Activated T-helper 2 cell treated with anti-CD3 and anti-CD28 coated beads, Interferon-gamma antibody, Interleukin-2, Interleukin-4, amounts not matched to agents 10 μg/mL and 5 μg/mL and 100 μg/mL, durations not matched to agents 14 hours and 24 hours and 36 hours (primary cell): Measurements from ENCODE around the gene TMEM53. TPM values are rescaled to one million over a fixed set of nuclear protein-coding genes. Genes with fewer than 3 reads are reported as not detected.

Source experiments
- DNase-seq: peaks from one replicate; pipeline ENCODE4 v3.0.0; 2021; ENCODE audit warnings: low spot score
- H3K27ac Mint-ChIP-seq: one replicate; pipeline ENCODE4 v1.8.0; 2021; ENCODE audit warnings: mixed read lengths
- H3K27me3 Mint-ChIP-seq: one replicate; pipeline ENCODE4 v1.8.0; 2021; ENCODE audit warnings: low read depth, mixed read lengths
- H3K36me3 Mint-ChIP-seq: one replicate; pipeline ENCODE4 v1.8.0; 2021; ENCODE audit warnings: low read depth, mixed read lengths
- H3K4me1 Mint-ChIP-seq: one replicate; pipeline ENCODE4 v1.8.0; 2021; ENCODE audit warnings: low read depth, mixed read lengths
- H3K4me3 Mint-ChIP-seq: one replicate; pipeline ENCODE4 v1.8.0; 2021; ENCODE audit warnings: low read depth, mild to moderate bottlenecking, moderate library complexity, mixed read lengths
- H3K9me3 Mint-ChIP-seq: one replicate; pipeline ENCODE4 v1.8.0; 2021; ENCODE audit warnings: mixed read lengths
- intact Hi-C: fragments of 100-400 bp; cut with micrococcal nuclease; formaldehyde crosslinking; loops from one replicate; pipeline ENCODE4 v1.15.1; 2023
- total RNA-seq: library from RNA; stranded (reverse); gene quantifications from 2 replicates; pipeline ENCODE4 v1.2.3, GENCODE V29; 2022

TMEM53 gene
- total RNA-seq, 1 donor from 2014 or later, result 6.7 TPM

GRCh38 chr1:44647896-44648295, 26.4 kb downstream of the TMEM53 start:
- H3K27ac Mint-ChIP-seq, result no peak overlapping the region
- intact Hi-C loops, result no loop called here

DNA sequence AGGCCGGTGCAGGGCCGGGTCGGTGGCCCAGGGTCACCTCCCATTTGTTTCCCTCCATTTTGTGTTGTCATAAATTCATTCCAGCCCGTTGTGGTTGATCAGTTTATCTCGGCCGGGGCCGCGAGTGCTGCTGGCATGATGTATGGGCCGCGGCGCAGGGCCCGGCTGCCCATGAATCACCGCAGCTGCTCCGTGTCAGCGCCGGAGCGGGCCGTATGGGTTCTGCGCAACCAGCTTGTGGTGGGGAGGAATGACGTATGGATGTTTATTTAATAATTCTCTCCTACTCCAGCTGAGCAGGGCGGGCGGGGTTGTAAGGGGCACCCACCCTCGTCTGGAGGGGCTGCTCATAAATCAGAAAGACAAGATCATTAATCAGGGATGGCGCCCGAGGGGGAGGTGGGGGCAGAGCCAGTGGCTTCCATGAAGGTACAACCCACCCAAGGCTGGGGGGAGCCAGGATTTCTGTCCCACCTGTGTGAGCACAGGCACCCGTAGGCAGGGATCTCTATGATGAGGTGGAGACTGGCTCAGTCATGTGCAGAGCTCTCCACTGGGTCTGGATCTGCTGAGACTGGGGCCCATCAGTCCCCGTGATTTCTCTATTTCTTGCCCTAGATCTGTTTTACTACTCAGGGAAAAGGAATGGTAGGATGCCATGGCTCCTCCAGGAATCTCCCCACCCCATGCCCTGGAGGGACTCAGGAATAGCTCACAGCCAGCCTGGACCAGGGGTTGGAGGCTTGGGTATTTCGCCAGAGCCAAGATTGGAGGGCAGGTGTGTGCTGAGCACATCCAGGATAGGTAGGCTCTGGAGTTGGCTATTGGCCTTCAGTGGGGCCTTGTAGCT, 27.8 kb downstream of the TMEM53 start:
- Mint-ChIP-seq H3K27me3 (no peaks in the 10 kb centered on the region), H3K4me3 (no peak overlapping the region), H3K4me1 (no peaks in the 10 kb centered on the region), H3K27ac (no peak overlapping the region), H3K36me3 (peaks cover 58% of the 10 kb centered on the region), H3K9me3 (no peaks in the 10 kb centered on the region)
- intact Hi-C loops, result no loop called here
- no peak for DNase-seq

More at GRCh38 chr1:44647896-44648295, 26.4 kb downstream of the TMEM53 start:
- Mint-ChIP-seq H3K27me3 (no peaks in the 10 kb centered on the region), H3K4me3 (no peak overlapping the region), H3K4me1 (no peaks in the 10 kb centered on the region), H3K9me3 (no peaks in the 10 kb centered on the region), H3K36me3 (peaks cover 50% of the 10 kb centered on the region)
- DNase-seq, result no peak

DNA sequence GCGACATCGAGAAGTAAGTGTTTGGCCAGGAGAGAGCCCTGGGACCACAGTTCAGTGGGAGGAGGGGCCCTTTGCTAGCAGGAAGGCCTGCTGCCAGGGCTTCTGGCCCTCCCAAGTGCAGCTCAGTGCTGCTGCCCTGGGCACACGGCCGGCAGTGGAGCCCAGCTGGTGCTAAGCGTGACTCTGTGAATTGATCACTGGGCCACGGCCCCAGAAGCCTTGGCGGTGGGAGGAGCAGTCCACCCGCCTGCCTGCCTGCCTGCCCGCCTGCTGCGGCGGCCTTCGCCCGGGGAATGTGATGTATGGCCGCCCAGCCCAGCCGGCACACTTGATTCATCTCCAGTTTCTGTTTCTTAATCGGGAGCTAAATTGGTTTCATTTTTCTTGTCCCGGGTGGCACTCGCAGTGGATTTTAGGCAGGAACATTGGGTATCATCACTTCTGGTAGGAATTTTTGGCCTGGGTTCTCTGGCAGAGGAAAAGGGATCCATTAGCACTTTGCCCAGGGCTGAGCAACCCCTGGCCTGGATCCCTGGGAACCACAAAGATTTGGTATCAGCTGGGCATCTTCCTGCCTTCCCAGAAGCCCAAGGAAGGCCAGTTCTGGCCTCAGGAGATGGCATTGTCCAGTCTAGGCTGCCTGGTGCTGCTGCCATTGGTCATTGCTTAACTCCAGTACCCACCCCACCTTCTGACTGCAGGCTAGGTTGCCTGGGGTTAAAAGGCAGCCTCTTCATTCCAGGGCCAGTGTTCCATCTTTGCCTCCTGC, 28.6 kb downstream of the TMEM53 start:
- no peaks in the 10 kb centered on the region for H3K4me1 Mint-ChIP-seq
- DNase-seq, result no peak
- H3K36me3 Mint-ChIP-seq, result peaks cover 59% of the 10 kb centered on the region
- H3K4me3 Mint-ChIP-seq, result no peak overlapping the region
- intact Hi-C loops, result no loop called here
- H3K27ac Mint-ChIP-seq, result no peak overlapping the region
- H3K27me3 Mint-ChIP-seq, result no peaks in the 10 kb centered on the region
- H3K9me3 Mint-ChIP-seq, result no peaks in the 10 kb centered on the region

- Mint-ChIP-seq H3K4me1 (no peaks in the 10 kb centered on the region), H3K27me3 (no peaks in the 10 kb centered on the region), H3K27ac (no peak overlapping the region), H3K36me3 (peaks cover 53% of the 10 kb centered on the region), H3K9me3 (no peaks in the 10 kb centered on the region), H3K4me3 (no peak overlapping the region)
- DNase-seq, result no peak
- intact Hi-C loops, result no loop called here
Observed at GRCh38 chr1:44644806-44645205, 29.5 kb downstream of the TMEM53 start.

GRCh38 chr1:44643721-44644334, 30.5 kb downstream of the TMEM53 start:
- H3K27ac Mint-ChIP-seq, result no peak overlapping the region
- no peak for DNase-seq
- no peaks in the 10 kb centered on the region for H3K4me1 Mint-ChIP-seq
- H3K27me3 Mint-ChIP-seq, result no peaks in the 10 kb centered on the region
- peaks cover 50% of the 10 kb centered on the region for H3K36me3 Mint-ChIP-seq
- intact Hi-C loops, result no loop called here
- no peak overlapping the region for H3K4me3 Mint-ChIP-seq
- no peaks in the 10 kb centered on the region for H3K9me3 Mint-ChIP-seq

GRCh38 chr1:44642925-44643324, 31.4 kb downstream of the TMEM53 start:
- no peaks in the 10 kb centered on the region for H3K9me3 Mint-ChIP-seq

GRCh38 chr1:44642255-44642654, 32.0 kb downstream of the TMEM53 start:
- DNase-seq, result no peak
- H3K27ac Mint-ChIP-seq, result no peak overlapping the region
- no peaks in the 10 kb centered on the region for H3K9me3 Mint-ChIP-seq
- no peak overlapping the region for H3K4me3 Mint-ChIP-seq
- no peaks in the 10 kb centered on the region for H3K27me3 Mint-ChIP-seq
- intact Hi-C loops, result no loop called here
- peaks cover 56% of the 10 kb centered on the region for H3K36me3 Mint-ChIP-seq
- H3K4me1 Mint-ChIP-seq, result no peaks in the 10 kb centered on the region

More at GRCh38 chr1:44642925-44643324, 31.4 kb downstream of the TMEM53 start:
- intact Hi-C loops, result no loop called here
- H3K4me3 Mint-ChIP-seq, result no peak overlapping the region
- no peaks in the 10 kb centered on the region for H3K4me1 Mint-ChIP-seq
- H3K36me3 Mint-ChIP-seq, result peaks cover 52% of the 10 kb centered on the region
- H3K27me3 Mint-ChIP-seq, result no peaks in the 10 kb centered on the region
- no peak overlapping the region for H3K27ac Mint-ChIP-seq
- no peak for DNase-seq

GRCh38 chr1:44641126-44642102, 32.9 kb downstream of the TMEM53 start:
- H3K4me3 Mint-ChIP-seq, result no peak overlapping the region
- H3K27me3 Mint-ChIP-seq, result no peaks in the 10 kb centered on the region
- intact Hi-C loops, result no loop called here
- peaks cover 62% of the 10 kb centered on the region for H3K36me3 Mint-ChIP-seq
- H3K27ac Mint-ChIP-seq, result no peak overlapping the region
- DNase-seq, result no peak
- no peaks in the 10 kb centered on the region for H3K4me1 Mint-ChIP-seq
- no peaks in the 10 kb centered on the region for H3K9me3 Mint-ChIP-seq

GRCh38 chr1:44640200-44640853, 34.0 kb downstream of the TMEM53 start:
- no peak overlapping the region for H3K4me3 Mint-ChIP-seq
- peaks cover 72% of the 10 kb centered on the region for H3K36me3 Mint-ChIP-seq

DNA sequence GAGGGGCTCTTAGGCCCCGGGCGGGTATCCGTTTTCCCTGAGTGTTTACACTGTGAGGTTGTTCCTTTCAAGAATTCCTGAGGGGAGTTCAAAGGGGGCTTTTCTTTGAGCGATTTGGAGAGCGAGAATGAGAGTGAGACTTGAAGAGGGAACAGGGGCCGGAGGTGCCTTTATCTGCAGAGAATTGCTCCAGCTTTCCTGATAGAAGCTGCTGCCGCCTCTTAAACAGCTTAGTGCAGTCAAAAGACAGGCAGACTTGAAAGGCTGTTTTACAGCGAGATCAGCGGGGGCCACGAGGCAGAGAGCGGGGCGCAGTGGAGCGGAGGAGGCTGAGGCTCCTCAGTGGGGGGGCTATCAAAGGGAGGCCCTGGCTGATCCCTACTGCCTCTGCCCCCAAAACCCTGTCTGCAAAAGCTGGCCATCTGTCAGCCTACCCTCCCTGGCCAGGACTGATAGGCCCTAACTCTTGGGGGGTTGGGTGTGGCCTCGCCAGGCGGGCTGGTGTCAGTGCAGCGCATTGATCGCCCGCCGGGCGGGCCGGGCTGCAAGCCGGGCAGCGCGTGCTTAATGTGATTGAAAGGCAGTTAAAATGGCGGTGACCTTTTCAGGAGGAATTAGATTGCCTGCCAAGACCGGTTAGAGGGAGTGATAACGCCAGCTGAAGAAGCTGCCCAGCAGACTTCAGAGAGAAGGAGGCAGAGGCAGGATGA, 36.4 kb downstream of the TMEM53 start:
- DNase-seq, result no peak
- no peak overlapping the region for H3K4me3 Mint-ChIP-seq
- H3K4me1 Mint-ChIP-seq, result peaks cover 20% of the 10 kb centered on the region
- H3K27me3 Mint-ChIP-seq, result no peaks in the 10 kb centered on the region
- no peak overlapping the region for H3K27ac Mint-ChIP-seq
- H3K9me3 Mint-ChIP-seq, result no peaks in the 10 kb centered on the region
- peaks cover 76% of the 10 kb centered on the region for H3K36me3 Mint-ChIP-seq
- intact Hi-C loops, result no loop called here

More at GRCh38 chr1:44640200-44640853, 34.0 kb downstream of the TMEM53 start:
- H3K9me3 Mint-ChIP-seq, result no peaks in the 10 kb centered on the region
- no peaks in the 10 kb centered on the region for H3K27me3 Mint-ChIP-seq
- intact Hi-C loops, result no loop called here
- no peak for DNase-seq
- no peaks in the 10 kb centered on the region for H3K4me1 Mint-ChIP-seq
- no peak overlapping the region for H3K27ac Mint-ChIP-seq
